Small intestine (tissue), 4 donors: ENCODE measurements around the gene TOM1. TPM values are rescaled to one million over a fixed set of nuclear protein-coding genes. Genes with fewer than 3 reads are reported as not detected.

Experiments used
- polyA plus RNA-seq, 4 donors: library from polyadenylated mRNA; stranded (reverse) in 3 of 4; unstranded in 1 of 4; fragments of 200-250 nt in 3 of 4; fragments of 120-200 nt in 1 of 4; gene quantifications; one replicate each; pipeline versions ENCODE4 v1.2.1 to v1.2.3, GENCODE V29; 2013
- donor health status: healthy with polysubstance abuse.
- donor health status: Bipolar disorder and iron deficiency.
- donor health status: healthy.

Gene TOM1
- polyA plus RNA-seq, 4 donors = 46.6 to 112 (median 91.0) TPM

Other genes starting within 250 kb of the TOM1 start
- gene ISX, start 233.7 kb upstream of the TOM1 start, polyA plus RNA-seq = 100 to 1,000 TPM in 1 of 4 donors, 10 to 100 TPM in 3; 22.4 to 131 (median 54.7) TPM
- gene HMGXB4, start 42.4 kb upstream of the TOM1 start, polyA plus RNA-seq = 10 to 100 TPM in 2 of 4 donors, 1 to 10 TPM in 2; 7.0 to 17.0 (median 8.9) TPM
- gene HMOX1, start 81.2 kb downstream of the TOM1 start, polyA plus RNA-seq = 100 to 1,000 TPM in 1 of 4 donors, 10 to 100 TPM in 3; 22.3 to 119 (median 79.8) TPM
- 10 to 100 TPM in 2 of 4 donors, 1 to 10 TPM in 2; 5.6 to 39.5 (median 19.2) TPM for gene MCM5, start 100.2 kb downstream of the TOM1 start, polyA plus RNA-seq
- gene RASD2, start 240.9 kb downstream of the TOM1 start, polyA plus RNA-seq = 1 to 10 TPM in 3 of 4 donors, under 1 TPM in 1; 0.54 to 3.7 (median 1.7) TPM